ENCODE measurements around the gene RGS9.
"Not testable (repeated sequence)": the region's sequence is repeated elsewhere in the genome, so short reads cannot be mapped to it uniquely, and the experiment has no call there.

The RGS9 gene

DNA sequence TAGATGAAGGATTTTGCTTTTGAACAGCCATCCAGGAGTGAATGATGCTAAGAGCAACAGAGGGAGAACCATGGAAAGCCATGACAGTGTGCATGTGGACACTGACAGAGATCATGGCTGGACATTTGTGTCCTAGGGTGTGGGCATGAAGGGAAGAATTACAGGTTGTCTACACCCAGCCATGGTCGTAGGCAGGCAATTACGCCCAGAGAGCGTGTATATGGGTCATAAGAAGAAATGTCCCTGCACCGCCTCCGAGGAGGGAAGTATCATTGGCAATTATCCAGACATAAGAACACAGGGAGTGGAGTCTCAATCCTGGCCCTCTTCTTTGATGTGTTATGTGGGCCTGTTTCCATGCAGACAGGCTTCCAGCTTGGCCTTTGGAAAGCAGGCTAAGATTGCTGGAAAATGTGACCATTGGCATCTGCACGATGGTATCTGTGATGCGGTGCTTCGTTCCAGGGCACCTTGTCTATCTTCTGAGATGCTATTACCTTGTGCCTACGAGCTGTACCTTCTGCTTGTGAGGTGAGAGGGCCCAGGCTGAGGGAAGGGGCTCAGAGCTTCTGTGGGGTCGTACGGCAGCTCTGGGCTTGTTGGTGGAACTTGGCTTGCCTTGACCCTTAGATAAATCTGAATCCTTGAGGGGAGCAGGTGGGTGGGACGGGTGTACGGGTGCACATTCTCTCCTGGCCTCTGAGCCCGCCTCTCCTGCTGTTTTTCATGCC lies 19.8 kb downstream of the RGS9 start:
- DNase-seq: no peak

DNA sequence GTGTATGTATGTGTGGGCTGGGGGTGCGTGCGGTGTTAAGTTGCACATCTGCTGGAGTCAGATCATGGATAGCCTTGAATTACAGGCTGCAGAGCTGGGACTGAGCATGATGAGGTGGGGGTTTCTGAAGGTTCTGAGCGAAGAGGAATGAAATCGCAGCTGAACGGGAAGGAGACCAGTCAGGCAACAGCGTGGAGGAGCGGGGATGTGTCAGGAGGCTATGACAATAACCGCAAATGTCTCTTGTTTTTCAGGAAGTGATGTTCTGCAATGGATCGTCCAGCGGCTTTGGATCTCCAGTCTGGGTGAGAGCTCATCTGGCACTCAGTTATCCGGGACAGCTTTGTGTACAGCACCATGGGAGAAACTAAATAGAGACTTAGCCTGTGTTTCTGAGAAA lies 20.9 kb downstream of the RGS9 start:
- DNase-seq: no peak

DNA sequence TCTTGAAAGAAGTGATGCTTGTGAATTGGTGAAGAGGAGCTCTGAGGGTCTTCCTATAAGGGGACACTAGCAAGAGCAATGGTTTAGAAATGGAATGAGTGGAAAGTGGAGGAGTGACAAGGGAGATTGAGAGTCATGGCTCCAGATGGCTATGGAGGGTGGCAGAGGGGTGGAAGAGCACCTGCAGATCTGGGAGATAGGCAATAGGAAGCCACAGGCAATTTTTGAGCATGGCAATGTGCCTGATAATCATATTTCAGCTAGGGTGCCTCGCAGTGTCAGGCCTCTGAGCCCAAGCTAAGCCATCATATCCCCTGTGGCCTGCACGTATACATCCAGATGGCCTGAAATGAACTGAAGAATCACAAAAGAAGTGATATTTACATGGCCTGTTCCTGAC lies 21.5 kb downstream of the RGS9 start:
- DNase-seq: no peak

DNA sequence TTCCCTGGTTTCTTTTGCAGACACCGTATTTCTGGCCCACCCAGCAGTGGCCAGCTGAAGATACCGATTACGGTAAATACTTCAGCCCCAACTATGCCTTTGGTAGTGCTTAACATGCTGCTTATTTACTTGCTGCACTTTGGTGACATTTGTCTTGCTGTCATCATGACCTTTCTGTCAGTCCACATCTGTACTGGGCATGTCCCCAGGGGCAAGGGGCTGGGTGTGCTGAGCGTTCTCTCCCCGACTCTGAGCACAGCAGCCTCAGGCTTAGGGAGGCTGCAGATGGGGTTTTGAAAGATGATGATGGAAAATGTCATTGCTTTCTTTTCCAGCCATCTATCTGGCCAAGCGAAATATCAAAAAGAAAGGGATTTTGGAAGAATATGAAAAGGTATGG lies 23.3 kb downstream of the RGS9 start:
- DNase-seq: no peak

DNA sequence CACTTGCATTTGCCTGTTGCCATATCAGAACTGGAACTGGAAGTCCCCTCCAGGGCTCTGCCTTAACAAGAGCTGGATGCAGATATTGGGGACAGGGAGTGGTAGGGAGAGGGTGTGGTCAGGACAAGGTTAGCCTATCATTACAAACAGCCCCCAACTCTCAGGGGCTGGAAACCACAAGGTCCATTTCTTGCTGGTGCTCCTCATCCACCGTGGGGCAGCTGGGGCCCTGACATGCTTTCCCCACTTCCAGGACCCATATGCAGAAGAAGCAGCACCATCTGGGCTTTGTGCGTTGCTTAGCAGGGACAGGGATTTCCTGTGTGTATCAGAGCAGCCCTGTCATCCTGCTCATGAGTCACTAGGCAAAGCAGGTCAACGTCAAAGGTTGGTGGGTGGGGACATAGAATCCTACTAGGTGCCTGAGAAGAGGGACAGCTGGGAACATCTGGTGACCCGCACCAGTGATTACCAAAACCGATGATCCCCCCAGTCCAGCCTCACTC lies 26.9 kb downstream of the RGS9 start:
- peak; percentile 14 for DNase-seq

DNA sequence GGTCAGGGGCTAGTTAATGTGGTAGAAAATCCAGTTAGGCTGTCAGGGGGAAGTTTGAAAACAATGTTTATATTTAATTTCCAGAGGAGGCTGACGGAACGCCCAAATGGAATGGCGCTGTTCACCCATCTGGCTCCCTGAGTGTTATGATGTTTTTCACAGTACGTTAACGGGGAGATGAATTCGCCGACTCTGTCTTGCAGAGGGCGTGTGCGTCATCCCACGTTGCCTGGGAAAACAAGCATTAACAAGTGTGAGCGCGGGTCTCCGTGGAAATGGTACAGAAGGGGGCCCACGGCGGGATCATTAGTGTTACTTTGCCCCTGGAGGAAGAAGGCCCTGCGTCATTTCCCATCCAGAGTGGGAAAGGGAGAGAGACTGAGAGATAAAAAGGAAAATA lies 29.6 kb downstream of the RGS9 start:
- no peak for DNase-seq

DNA sequence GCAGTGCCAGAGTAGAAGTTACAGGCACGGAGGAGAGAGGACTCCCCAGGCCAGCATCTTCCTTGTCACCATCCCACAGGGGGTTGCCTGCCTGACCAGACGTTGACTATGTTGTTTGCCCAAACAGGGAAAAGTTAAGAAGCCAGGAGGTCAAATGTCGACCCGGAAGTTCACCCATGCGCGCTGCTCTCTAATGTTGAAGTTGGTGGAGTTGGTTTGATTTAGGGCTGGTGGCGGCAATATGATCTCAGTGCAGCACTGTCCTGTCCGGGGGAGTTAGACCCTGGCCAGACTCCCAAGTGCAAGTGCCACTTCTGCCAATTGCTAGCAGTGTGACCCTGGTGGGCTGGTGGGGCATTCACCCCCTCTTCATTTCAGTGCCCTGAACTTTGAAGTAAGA lies 30.4 kb downstream of the RGS9 start:
- no peak for DNase-seq

DNA sequence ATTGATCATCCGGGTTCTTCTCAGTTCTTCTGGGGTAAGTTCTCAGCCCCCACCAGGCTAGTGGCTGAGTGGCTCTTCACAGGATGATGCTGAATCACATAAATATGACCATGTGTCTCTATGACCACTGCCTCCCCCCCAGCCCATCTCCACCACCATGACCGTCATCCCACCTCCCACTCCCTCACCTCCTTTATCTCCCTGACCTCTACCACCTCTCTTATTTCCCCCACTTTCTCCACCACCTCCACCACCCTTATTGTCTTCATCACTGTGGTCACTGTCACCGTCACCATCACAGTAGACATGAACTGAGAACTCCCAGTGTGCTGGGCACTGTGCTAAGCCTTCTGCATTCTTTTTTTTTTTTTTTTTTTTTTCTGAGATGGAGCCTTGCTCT lies 32.5 kb downstream of the RGS9 start:
- DNase-seq: no peak

DNA sequence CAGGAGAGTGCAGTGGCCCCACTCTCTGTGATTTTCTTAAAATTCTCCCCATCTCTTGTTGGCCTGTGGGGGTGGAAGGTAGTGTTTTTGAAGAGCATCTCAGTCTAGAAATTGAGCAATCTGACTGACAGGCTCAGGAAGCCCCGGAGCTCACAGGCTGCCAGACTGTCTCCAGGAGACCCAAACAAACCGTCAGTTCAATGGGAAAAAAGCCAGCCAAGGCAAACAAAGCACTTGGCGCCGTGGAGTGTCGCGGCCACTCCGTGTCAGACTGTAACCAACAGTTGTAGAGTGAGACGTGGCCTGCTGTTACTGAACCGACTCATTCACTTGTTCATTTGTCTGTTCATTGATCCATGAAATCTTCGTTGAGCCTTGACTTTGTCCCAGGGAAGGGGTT lies 33.7 kb downstream of the RGS9 start:
- DNase-seq: no peak

DNA sequence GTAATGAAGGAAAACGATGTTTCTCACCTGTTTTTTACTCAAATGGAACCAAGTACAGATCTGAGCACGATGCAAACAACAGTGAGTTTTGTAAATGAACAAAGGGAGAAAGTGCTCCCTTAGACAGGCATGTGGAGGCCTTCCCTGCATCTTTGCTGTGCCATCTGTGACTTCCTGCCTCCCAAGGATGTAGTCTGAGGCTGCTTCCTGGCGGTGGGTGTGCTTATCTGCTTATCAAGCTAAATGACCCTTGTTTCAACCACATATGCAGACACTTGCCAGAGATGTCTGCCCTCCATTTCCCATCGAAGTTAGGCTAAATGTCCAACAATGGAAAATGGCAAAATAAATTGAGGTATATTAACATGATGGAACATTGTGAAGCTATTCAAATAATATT lies 34.6 kb downstream of the RGS9 start:
- DNase-seq: no peak

DNA sequence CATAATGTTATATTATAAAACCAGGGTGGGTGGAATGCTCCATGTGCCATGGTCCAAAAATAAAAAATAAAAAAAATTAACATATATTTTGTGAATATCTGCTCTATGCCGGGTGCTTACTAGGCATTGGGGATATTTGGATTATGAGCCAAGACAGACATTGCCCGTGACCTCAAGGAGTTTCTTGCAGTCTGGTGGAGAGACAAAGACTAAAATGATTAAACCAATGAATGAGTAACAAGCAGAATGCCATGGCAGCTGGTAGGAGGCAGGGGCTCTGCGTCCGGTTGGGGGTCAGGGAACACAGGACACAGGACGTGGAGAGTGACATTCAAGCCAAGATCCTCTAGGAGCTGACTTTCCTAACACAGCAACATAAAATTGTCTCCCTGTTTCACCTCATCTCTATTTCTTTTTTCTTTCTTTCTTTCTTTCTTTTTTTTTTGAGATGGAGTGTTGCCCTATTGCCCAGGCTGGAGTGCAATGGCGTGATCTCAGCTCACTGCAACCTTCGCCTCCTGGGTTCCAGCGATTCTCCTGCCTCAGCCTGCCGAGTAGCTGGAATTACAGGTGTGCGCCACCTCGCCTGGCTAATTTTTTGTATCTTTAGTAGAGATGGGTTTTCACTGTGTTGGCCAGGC lies 35.4 kb downstream of the RGS9 start:
- DNase-seq: no peak

DNA sequence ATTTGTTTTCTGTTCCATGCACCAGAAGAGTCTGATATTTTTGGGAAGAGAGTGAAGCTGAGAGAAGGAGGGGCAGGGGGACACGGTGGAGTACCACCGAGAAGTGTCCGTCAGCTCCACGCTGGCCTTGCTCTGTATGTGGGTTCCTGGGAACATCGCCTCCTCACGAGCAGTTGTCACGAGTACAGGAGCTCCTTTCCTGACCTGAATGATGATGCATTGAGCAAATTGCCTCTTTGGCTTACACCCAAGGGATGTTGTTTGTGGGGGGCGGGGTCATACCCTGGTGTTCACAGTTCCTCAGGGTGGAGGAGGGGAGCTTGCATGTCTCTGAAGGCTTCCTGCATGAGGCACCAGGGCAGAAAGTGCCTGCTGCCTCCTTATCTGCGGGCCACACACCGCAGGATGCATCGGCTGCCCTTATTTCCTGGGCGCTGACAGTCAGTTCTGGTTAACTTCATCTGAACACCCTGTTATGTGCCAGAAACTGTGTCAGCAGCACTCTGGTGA lies 36.2 kb downstream of the RGS9 start:
- DNase-seq: peak; percentile 55

DNA sequence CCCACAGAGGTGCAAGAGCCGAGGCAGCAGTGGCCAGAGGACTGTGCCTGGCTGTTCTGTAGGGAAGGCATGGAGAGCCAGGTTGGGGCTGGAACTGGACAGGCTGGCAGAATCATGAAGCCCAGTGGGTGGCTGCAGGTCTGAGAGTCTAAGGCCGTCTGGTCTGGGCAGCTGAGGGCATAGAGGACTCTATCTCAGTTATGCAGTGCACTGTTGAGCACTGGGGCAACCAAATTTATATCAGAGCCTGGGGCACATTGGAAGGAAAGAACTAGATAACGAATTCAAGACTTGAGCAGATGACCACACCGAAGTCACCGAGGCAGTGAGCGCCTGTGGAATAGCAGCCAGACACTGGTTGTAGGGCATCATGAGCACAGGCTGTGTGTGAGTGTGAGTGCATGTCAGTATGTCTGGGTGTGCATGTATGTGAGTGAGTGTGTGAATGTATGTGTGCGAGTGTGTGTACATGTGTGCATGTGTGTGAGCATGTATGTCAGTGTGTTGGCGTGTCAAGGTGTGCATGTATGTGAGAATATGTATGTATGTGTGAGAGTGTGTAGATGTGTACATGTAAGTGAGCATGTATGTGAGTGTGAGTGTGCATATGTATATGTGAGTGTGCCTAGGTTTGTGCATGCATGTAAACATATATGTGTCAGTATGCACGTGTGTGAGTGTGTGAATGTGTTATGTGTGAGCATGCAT lies 37.0 kb downstream of the RGS9 start:
- no peak for DNase-seq

DNA sequence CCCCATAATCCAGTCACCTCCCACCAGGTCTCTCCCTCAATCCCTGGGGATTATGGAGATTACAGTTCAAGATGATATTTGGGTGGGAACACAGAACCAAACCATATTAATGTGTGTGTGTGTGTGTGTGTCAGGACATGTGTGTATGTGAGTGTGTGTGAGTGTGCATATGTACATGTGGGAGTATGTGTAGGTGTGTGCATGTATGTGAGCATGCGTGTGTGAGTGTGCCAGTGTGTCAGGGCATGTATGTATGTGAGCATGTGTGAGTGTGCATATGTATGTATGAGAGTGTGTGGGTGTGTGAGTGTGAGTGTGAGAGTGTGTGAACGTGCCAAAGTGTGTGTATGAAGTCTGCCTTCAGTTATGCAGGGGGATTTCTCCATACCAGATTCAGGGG lies 37.8 kb downstream of the RGS9 start:
- no peak for DNase-seq

DNA sequence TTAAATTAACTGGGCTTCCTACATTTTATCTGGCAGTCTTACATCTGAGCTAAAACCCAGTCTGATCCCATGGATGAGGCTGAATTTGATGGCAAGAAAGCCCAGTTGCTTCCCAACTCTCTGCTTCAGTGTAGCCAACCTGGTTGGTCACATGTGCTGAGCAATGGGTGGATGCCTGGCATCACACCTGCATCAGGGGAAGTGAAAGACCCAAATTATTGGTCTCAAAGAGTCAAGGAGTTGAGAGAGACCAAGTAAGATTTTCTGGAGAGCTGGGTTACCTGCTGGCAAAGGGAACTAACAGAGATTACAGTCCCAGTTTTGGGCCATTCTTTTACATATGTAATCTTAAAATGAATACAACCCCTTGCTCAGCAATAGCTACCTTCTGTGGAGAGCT lies 38.8 kb downstream of the RGS9 start:
- no peak for DNase-seq

DNA sequence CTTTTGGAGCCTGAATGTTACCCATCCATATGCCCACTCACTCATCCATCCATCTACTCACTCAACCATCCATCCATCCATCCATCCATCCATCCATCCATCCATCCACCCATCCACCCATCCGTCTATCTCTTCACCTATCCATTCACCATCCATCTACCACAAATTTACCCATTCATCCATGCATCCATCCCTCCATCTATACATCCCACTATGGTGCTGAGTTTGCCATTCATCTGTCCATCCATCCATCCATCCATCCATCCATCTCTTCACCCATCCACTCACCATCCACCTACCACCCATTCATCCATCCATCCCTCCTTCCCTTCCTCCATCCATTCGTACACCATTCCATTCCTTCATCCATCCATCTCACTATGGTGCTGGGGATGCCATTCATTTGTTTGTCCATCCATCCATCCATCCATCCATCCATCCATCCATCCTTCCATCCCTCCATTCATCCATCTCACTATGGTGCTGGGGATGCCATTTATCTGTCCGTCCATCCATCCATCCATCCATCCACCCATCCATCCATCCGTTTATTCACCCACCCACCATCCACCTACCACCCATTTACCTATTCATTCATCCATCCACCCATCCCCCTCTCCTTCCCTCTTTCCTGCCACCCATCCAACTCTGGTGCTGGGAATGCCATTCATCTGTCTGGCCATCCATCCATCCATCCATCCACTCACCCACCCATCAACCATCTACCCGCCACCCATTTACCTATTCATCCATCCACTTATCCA lies 39.7 kb downstream of the RGS9 start:
- DNase-seq: no peak

DNA sequence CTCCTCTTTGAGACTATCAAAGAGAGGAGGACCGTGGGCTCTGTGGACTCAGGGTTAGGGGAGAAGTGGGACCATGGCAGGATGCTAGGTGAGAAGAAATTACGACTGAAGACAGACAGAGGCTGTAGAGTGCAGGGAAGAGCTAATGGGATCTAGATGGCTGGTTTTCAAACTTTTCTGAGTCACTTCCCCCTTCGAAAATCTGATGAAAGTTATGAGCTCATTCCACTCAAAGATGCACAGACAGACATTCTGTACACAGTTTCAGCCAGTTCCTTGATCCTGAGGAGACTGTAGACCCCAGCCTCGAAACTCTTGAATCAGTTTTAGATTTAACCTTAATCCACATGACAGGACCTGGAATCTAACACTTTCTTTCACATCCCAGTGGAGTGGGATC lies 40.7 kb downstream of the RGS9 start:
- DNase-seq: no peak

DNA sequence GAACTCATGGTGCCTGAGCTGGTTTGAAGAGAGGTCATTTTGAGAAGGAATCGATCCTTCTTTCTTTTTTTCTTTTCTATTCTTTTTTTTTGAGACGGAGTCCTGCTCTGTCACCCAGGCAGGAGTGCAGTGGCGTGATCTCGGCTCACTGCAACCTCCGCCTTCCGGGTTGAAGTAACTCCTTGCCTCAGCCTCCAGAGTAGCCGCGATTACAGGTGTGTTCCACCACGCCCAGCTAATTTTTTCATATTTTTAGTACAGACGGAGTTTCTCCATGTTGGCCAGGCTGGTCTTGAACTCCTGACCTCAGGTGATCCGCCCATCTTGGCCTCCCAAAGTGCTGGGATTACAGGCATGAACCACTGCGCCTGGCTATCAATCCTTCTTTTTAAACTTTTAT lies 43.1 kb downstream of the RGS9 start:
- not testable (repeated sequence) for DNase-seq

DNA sequence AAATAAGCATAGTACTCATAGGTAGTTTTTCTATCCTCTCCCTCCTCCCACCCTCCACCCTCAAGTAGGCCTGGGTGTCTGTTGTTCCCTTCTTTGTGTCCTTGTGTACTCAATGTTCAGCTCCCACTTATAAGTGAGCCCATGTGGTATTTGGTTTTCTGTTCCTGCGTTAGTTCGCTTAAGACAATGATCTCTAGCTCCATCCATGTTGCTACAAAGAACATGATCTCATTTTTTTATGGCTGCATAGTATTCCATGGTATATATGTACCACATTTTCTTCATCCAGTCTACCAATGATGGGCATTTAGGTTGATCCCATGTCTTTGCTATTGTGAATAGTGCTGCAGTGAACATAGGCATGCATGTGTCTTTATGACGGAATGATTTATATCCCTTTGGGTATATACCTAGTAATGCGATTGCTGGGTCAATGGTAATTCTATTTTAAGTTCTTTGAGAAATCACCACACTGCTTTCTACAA lies 43.6 kb downstream of the RGS9 start:
- DNase-seq: not testable (repeated sequence)

DNA sequence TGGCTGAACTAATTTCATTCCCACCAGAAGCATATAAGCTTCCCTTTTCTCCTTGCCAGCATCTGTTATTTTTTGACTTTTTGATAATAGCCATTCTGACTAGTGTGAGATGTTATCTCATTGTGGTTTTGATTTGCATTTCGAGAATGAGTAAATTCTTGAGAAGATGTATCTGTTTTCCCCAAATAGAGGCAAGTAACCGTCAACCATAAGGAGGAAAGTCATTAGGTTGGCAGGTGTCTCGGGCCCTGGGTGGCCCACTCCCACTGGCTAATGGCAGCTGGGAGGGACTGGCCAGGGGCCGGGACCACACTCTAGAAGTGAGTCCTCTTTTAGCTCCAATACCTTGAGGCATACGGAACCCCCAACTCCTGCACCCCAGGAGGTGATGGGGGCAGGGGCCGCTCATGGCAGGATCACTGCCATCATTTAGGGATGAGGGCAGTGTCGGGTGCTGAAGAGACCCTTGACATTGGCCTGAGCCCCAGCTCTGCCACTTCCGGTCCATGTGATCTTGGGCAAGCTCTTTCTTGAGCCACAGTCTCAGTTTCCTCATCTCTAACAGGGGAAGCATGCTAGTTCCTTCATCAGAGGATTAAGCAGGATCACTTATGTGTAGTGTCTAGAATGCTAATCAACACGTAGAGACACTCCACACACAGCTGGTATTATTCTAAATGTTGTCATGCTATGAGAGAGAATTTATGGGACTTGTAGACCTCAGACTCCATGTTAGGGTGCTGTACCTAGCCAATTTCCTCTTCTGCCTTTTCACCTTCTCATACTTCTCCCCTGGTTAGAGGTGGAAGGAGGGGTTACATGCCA lies 44.3 kb downstream of the RGS9 start:
- DNase-seq: no peak

DNA sequence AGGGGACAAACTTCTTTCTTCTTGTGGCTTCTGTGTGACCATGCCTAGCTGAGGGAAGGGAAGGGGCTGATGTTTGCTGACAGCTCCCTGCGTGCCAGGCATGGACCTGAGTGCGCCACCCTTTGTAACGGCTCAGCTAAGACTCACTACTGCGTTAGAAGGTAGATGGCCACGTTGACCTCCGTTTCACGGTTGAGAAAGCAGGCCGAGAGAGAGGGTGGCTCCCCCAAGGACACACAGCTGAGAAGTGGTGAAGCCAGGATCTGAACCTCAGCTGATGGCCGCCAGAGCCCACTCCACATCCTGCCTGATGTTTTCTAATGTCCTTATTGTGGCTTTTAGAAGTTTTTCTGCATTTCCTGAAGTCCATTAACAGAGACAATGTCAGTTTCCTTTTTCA lies 45.1 kb downstream of the RGS9 start:
- DNase-seq: no peak

DNA sequence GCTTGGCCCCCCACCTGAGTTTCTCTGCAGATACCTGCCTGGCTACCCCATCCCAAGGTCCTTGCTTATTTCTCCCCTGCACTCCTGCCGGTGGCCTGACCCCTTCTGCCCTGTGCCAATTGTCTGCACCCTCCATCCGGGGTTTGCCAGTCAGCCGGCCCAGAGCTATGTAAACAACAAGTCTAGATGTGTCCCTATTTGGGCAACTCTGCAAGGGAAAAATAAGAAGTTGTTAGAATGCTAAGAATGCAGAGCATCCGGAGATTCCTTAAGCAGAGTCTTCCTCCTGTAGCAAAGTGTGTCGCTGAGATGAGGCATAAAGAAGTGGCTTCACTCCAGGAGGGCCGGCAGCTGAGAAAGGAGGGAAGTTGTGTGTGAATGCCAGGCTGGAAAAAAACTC lies 46.6 kb downstream of the RGS9 start:
- no peak for DNase-seq
